Measurements from ENCODE around the gene PZP.

DNA sequence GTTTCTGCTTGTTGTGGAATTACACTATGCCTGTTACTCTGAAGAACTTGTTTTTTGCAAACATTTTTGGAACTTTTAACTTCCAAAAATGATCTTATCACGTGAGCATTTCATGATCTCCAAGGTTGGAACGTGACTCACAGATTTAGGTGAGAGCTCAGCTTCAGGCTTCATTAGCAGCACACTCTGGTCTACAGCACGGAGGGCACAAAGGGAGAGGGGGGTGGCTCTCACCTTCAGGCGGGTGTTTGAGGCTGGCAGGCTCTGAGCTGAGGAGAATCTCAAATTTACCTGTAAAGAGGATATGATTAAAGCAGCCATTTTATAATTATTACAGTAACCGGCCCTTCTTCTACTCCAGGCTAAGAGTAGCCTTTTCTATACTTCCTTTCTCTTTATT, 45.3 kb upstream of the PZP start:
- TF ChIP-seq, protein P1, sequence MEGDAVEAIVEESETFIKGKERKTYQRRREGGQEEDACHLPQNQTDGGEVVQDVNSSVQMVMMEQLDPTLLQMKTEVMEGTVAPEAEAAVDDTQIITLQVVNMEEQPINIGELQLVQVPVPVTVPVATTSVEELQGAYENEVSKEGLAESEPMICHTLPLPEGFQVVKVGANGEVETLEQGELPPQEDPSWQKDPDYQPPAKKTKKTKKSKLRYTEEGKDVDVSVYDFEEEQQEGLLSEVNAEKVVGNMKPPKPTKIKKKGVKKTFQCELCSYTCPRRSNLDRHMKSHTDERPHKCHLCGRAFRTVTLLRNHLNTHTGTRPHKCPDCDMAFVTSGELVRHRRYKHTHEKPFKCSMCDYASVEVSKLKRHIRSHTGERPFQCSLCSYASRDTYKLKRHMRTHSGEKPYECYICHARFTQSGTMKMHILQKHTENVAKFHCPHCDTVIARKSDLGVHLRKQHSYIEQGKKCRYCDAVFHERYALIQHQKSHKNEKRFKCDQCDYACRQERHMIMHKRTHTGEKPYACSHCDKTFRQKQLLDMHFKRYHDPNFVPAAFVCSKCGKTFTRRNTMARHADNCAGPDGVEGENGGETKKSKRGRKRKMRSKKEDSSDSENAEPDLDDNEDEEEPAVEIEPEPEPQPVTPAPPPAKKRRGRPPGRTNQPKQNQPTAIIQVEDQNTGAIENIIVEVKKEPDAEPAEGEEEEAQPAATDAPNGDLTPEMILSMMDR (IDR thresholded peaks at IDR 0.05) = no peak
- no peak for TF ChIP-seq POLR2A (IDR thresholded peaks at IDR 0.05)
